GM19452 (cell line): Measurements from ENCODE around the gene TXNDC5.

Experiments used
- ATAC-seq: cut with Tn5 transposase; IDR thresholded peaks from one replicate; pipeline ENCODE4 v1.9.1; 2021; ENCODE audit not compliant: unreplicated experiment

The TXNDC5 gene

DNA sequence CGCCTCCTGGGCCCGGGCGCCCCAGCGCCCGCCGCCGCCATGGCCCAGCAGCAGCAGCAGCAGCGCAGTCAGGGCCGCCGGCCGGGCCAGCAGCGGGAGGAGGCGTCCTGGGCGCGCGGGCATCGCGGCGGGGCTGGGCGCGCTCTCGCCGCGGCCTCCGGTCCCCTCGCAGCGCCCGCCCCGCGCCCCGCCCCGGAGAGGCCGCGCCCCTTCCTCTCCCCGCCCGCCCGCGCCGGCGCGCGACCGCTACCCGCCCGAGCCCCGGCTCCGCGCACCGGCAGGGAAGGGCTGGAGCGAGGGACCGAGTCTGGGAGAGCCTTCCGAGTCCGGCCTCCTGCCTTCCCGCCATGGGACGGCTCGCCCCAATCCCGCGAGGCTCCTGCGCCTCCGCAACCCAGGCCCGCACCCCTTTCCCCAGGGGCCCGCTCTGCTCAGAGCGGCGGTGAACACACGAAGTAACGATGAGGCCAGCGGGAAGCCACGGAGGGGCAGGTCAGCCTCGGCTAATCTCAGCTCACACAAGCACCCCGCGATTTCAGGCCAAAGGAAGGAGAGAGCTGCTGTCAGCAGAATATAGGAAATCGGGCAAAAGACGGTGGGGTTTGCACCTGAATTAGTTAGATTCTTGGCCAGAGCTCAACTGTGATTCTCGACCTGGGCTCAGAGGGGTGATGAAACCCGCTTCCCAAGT is at the start of gene TXNDC5:
Gene TXNDC5 (minus strand): TSS at position 135 of the 691 bp plus-strand sequence. CDS start 12 bp downstream, at position 123.
- peak; percentile 71 for ATAC-seq

DNA sequence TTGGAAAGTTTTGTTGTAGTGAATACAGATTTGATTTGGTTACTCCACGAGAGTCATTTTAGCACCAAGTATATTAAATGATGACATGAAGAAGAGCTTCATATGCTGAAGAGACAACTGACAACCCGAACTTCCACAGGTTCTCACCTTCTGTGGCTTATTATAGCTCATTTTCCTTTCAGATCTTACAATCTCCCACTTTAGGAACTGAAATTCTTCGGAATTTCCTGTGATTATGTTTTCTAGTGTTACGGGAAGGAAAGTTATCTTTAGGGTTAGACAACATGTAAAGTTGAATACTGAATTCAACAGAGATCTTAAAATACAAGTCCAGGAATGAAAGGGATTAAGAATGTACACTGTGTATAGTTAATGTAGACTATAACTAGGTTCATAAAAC is 49.6 kb upstream of the TXNDC5 start:
- ATAC-seq, result no peak

DNA sequence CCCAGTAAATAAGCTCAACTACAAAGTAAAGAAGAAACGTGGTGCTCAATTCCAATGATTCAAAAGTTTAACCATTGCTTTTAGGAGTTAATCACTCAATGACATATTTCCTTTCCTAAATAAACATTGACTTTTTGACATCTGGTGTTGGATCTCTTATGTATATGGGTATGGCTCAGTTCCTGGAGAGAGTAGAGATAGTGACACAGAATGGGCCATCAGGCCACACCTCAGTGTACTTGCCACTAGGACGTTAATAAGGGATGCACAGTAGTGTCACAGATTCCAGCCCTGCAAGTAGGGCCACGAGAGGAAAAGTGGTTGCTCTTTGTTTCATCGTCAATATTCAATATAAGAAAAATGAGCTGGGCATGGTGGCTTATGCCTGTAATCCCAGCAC is 48.9 kb upstream of the TXNDC5 start:
- ATAC-seq, result no peak

DNA sequence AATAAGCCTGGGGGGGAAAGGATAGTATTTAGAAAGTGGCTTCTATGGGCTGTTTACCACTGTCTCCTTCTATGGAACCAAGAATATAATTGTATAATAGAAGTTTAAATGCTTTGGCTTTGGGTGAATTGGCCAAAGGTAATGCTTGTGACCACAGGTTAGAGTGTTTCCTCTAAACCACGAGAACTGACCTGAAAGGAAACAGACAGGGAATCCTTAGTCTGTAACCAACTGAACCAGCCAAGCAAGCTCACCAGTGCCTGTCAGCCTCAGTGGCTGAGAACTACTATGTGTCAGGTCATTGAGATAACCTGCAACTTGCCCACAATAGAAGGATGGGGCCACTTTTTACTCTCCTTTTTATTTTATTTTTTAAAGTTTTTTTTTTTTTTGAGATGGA is 47.9 kb upstream of the TXNDC5 start:
- no peak for ATAC-seq

DNA sequence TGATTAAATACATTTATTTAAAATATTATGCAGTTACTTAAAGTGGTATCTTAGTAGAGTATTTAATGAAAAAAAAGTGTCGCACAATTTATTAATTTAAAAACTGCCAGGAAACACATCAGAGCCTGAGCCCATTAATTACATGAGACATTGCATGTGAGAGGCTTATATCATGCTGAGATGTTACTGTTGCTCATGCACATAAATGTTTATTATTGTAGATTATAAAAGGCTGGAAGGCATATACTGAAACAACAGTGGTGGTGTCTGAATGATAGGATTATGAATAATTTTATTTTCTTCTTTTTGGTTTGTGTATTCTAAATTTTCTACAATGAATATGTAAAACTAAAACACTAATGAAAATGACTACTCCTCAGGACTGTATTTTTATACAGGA is 45.7 kb upstream of the TXNDC5 start:
- ATAC-seq, result no peak

DNA sequence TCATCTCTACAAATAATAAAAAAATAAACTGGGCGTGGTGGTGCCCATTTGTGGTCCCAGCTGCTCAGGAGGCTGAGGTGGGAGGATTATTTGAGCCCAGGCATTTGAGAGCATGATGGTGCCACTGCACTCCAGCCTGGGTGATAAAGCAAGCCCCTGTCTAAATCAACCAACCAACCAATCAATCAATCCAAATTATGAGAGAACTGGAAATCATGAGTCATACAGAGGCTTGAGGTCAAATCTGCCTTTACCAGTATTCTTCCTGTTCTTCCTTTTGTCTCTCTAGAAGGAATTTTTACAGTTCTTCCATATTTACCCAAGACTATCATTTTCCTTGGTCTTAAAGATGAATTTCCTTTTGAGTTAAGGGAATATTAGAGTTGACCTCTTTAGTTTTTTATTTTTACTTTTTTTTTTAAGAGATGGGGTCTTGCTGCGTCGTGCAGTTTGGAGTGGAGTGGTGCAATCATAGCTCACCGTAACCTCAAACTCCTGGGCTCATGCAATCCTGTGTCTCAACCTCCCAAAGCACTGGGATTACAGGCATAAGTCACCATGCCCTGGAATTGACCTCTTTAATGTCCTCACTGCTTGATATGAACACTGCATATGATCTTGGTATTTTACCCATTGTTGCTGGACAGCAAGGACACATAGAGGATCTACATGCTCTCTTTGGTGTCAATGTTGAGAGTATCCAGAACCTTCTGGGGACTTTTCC is 44.1 kb upstream of the TXNDC5 start:
- no peak for ATAC-seq

DNA sequence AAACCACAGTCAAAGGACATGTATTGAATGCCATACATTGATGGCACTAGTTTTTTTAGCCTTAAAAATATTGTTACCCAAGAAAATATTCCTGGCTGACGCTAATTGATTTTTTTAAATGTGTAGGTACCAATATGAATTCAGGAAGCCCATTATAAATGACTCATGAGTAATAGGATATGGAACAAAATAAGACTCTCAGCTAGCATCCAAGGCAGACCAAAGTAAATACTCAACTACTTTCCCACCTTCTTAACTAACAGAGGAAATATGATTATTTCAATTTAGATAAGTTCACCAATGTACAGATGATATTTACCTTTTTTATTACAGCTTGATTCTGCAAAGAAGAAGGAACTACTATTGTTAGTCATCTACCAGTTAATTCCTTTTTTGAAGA is 43.2 kb upstream of the TXNDC5 start:
- no peak for ATAC-seq

DNA sequence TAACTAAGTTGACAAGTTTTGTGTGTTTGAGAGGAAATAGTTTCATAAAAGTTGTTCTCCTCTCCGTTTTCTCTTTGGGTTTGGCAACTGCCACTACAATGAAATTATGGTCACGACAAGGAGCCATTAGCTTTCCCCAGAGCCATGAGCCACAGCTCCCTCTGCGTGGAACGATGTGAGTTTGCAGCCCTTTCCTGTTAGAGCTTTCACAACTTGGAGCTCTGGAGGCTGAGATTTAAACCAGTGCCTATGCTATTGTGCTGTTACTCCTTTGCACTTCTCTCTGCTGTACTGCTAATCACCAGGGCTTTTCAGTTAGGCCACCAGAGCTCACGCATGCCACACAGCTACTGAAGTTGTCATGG is 29.3 kb upstream of the TXNDC5 start:
- ATAC-seq, result peak; percentile 58

DNA sequence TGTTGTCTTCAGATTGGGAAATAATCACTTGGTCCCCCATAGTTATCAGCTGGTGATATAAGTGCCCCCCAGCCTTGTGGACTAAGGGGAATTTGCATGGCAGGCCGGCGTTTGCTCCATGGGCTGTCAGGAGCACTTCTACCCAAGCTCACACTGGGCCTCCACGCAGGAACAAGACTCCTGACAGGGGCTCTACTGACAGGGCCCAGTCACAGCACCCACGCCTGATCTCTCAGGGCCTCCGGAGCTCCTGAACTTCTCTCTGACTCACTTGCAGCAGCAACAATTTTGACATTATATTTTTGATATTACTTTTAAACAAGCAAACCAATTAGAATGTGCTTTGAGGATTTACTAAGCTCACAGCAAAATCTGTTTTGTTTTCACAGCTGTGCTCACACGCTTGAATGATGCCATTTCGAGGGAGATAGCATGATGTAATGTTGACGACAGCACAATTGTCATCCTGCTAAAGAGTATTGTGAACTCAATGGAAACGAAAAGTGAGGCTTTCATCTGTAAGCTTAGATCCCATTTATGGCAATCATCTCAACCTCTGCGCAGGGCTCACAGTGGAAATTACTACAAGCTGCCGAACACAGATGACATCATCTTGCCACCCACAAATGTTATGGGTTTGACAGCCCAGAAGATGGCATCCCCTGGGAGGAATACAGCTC is 28.7 kb upstream of the TXNDC5 start:
- peak; percentile 76 for ATAC-seq

DNA sequence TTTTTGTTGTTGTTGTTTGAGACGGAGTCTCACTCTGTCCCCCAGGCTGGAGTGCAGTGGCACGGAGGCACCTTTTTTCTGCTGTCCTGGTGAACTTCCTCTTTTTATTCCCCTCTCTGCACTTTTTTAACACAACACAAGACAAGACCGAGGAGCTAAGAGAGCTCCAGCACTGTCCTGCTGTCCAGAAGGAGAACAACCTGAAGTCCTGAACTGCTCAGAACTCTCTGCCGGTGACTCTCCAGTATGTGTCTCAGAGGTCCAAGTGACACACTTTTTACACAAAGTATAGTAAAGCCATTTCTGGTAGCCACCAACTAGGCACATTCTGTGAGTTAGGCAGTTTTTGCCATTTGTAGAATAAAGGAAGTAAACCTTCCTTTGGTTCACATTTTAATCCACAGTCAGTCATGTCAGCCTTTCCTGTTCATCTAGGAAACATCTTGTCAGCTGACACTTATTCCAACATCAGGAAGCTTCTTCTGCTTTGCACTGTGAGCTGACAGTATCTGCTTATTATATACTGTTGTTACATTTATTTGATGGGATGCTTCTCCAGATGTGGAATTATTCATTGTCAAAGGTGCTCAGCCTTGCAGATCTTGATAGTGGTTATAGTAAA is 28.1 kb upstream of the TXNDC5 start:
- no peak for ATAC-seq

DNA sequence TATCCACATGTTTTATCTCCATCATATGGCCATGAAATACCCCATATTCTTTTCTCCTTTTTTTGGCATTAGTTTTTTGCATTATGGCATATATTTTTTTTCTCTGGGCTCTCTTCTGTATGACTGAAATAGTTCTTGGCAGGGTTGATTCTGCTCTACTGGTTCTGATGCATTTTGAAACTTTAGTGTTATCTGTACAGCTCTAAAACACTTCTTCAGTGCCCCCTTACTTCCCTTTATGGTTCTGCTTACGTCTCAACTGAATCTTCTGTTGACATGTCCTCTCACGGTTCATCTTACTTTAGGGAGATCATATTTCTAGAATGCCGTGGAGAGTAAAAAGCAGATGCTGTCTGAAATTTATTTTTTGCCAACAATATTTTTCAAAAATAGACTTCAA is 23.2 kb upstream of the TXNDC5 start:
- ATAC-seq, result peak; percentile 93

DNA sequence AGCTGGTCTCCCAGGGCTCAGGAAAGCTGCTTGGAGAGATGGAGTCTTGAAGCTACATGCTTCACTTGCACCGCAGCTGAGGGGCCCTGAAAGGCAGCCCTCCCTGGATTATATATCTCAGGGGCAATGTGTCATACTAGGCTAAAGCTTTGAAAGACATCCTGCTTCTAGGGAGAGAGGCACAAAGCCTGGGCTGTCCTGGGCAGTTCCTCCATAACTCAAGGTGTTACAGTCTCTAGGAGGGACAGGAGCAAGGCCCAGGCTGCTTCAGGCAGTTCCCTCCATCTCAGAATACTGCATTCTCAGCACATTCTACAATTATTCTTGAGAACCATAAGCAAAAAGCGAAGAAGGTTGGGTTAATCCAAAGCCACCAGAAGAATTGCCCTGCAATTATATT is 22.0 kb upstream of the TXNDC5 start:
- ATAC-seq, result no peak

DNA sequence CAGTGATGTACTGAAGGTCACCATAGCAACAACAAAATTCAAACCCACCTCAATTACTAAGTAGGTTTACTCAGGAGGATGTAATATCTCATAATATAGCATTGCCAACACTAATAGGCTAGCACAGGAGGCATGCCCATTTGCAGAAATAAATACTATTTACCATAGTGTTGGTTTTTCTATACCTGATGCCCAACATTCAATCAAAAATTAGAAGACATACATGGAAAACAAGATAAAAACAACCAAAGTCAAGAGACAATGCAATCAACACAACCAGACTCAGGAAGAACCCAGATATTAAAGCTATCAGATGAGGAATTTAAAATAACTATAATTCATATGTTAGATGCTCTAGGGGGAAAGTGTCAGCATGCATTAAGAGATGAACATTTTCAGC is 14.3 kb upstream of the TXNDC5 start:
- ATAC-seq, result no peak

DNA sequence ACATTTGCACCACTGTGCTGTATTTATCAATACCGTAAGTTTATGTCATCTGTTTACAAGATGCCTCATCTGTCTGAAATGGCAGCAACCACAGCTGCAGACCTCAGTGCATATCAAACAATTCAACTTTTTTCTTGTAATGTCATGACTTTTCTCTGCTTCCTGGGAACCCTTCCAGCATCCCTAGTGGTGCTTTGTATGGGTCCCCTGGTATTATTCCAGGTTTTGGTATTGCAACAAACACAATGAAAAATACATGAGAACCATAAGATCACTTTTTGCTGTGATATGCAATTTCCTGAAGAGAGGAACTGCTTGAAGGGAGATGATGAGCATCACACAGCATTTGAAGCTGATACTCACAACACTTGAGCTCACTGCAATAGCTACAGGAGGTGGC is 12.0 kb upstream of the TXNDC5 start:
- no peak for ATAC-seq

DNA sequence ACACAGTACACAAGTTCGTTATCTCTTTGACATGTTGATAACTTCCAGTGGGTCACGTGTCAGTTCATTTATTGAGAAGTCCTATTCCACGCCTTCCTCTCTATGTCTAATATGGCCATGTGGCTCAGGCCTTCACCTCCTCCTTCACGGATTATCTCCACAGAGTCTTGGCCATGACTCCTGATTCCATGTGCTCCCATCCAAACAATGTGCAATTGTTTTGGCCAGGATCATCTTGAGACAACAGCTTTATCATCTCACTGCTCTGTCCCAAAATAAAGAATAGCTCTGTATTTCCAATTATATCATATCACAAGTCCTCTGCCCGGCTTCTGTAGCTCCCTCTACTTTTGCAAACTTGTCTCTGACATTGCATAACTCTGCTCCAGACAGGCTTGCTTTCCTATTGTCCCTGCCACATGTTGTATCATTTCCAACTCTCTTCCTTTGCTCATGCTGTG is 11.1 kb upstream of the TXNDC5 start:
- no peak for ATAC-seq

DNA sequence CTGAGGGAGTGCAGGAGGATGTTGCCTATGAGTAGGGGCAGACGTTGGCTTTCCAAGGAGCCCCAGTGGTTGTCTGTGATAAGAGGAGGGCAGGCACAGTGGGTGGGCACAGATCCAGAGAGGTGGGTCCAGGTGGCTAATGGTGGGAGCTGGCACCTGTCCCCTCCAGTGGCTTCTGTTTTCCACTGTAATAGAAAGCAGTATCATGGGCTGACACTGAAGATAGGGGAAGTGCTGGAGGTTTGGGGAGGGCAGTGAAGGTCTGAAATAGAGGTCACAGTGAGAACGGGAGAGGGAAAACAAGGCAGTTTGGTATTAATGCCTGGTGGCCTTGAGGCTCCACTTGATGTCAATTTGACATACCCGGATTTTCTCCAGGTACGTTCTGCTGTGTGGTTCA is 10.5 kb upstream of the TXNDC5 start:
- ATAC-seq, result no peak

DNA sequence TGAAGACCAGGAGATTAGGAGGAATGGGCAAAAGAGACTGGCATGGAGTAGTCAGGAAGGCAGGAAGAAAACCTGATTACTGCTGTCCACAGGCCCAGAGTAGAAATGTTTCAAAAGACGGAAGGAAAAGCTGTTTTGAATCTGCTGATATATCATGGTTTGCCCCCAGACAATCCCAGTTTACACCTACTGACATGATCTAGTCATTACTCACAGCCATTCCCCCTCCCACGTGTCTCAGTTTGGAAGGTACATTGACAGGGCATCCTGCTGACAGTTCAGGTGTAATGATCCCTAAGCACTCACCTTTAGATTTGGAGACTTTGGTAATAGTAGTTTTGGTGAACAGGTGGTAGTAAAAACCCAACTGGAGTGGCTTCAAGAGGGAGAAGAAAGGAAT is 9.8 kb upstream of the TXNDC5 start:
- no peak for ATAC-seq

DNA sequence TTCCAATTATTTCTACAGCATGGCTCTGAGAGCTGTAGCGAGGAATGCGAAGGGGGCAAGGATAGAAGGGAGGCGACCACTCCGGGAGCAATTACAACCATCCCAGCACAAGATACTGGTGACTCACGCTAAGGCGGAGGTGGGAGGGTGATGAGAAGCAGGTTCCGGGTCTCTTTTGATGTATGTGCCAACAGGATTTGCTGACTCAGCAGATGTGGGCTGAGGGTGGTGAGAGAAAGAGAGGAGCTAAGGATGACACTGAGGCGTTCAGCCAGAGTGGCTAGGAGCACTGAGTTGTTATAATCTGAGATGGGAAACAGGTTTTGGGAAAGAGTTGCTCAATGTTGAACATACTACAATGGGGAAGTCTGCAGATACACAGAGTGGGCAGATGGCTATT is 9.3 kb upstream of the TXNDC5 start:
- no peak for ATAC-seq

DNA sequence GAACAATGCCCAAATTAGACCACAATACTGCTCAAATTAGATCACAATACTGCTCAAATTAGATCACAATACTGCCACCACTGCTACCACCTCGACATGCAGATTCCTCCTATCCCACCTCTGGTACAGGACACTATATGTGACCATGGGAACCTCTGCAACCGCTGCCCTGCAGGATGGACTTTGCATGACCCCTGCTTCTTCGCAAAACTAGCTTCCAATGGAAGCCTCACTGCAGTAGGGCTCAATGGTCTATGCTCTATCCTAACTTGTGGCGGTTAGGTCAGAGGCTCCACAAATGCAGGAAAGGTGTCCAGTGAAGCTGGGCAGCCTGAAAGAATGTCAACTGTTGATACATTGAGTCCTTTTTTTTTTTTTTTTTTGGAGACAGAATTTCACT is 7.8 kb upstream of the TXNDC5 start:
- no peak for ATAC-seq

DNA sequence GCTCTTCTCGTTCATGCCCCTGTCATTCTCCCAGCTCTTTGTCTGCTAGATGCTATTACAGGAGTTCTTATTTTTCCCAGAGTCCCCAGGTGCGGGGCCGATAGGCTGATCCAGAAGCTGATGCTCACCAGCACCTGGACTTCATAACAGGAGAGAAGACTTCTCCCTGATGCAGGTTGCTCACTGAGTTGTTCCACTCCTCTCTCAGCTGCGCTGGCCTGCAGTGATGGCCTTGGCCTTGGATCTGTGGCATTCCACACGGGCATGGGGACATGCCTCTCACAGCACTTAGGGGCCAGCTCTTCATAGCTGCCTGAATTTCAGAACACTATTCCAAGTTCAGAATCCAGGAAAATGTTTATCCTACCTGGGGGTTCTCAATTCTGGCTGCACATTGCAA is 7.1 kb upstream of the TXNDC5 start:
- ATAC-seq, result no peak

DNA sequence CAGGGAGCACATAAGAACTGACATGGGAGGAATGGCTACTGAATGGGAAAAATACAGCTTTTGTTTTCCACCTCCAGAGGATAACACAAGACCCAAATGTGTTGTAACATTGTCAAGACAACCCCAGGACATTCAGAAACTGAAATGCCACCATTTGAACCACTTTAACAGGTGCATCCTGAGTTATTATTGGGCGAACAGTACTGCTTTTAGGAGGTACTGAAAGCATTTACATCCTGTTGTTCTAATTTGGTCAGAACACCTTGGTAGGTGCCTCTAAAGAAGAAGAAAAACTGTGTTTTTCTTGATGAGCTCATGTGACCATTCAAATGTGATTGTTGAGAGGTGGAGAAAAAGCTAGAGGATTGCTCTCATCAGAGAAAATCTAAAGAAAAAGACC is 6.4 kb upstream of the TXNDC5 start:
- peak; percentile 84 for ATAC-seq
